Keratinocyte (primary cell): ENCODE results near the gene CA9.
"Not testable (repeated sequence)": the region's sequence is repeated elsewhere in the genome, so short reads cannot be mapped to it uniquely, and the experiment has no call there.

Source experiments
- CTCF ChIP-seq, 3 experiments: IDR thresholded peaks in 1 of 3; conservative IDR thresholded peaks in 1 of 3; optimal IDR thresholded peaks in 1 of 3; 2 replicates in 2 of 3; 3 replicates in 1 of 3; pipeline versions ENCODE3 to v1.5.1; 2011; ENCODE audit warnings: low read length in 3 of 3, mild to moderate bottlenecking in 3 of 3, moderate library complexity in 2 of 3, control low read depth in 1 of 3, inconsistent platforms in 1 of 3; ENCODE audit not compliant: insufficient read depth in 2 of 3; ENCODE audit errors: extremely low read depth in 1 of 3
- EZH2 ChIP-seq: IDR thresholded peaks from one replicate; pipeline ENCODE4 v1.6.1; 2012; ENCODE audit warnings: inconsistent platforms, mild to moderate bottlenecking, low read length, moderate library complexity

GRCh38 chr9:35640431-35640830 is 33.3 kb upstream of the CA9 start:
- not testable (repeated sequence) for TF ChIP-seq CTCF (optimal IDR thresholded peaks at IDR 0.05 in 1 of 3, IDR thresholded peaks at IDR 0.05 in 1 of 3, conservative IDR thresholded peaks at IDR 0.05 in 1 of 3; ENCODE audit: extremely low read depth in 1 of 3, insufficient read depth in 2 of 3, low read length in 3 of 3); EZH2
